Right lobe of liver (tissue), 6 donors: ENCODE measurements around the gene DCC. TPM values are rescaled to one million over a fixed set of nuclear protein-coding genes. Genes with fewer than 3 reads are reported as not detected.

Experiments used
- ATAC-seq, 4 donors: fragments of 200-7000 bp; cut with Tn5 transposase; one replicate each; pipeline ENCODE4 v1.9.1; 2020; ENCODE audit warnings: mild to moderate bottlenecking in 4 of 4, moderate library complexity in 4 of 4
- DNase-seq, 3 donors: peaks; one replicate each; pipeline ENCODE4 v3.0.0-alpha.2; 2020
- H3K27ac ChIP-seq, 3 donors: fragments of 200-600 bp; one replicate each; pipeline ENCODE4 v1.8.0; 2022
- H3K27me3 ChIP-seq, 2 donors: fragments of 200-600 bp; one replicate each; pipeline ENCODE4 v1.8.0; 2022
- H3K36me3 ChIP-seq, 4 donors: fragments of 200-600 bp; sonication (generic) in 1 of 4; one replicate each; pipeline versions ENCODE4 v1.5.1 to v1.8.0; 2017 to 2022; ENCODE audit warnings: control low read depth in 1 of 4
- H3K4me1 ChIP-seq, 4 donors: fragments of 200-600 bp; sonication (generic) in 1 of 4; one replicate each; pipeline versions ENCODE4 v1.5.1 to v1.8.0; 2017 to 2022; ENCODE audit warnings: control low read depth in 1 of 4
- H3K4me3 ChIP-seq, 3 donors: fragments of 200-600 bp; one replicate each; pipeline ENCODE4 v1.8.0; 2022
- H3K9me3 ChIP-seq, 4 donors: fragments of 200-600 bp; sonication (generic) in 1 of 4; one replicate each; pipeline versions ENCODE4 v1.5.1 to v1.8.0; 2017 to 2022; ENCODE audit warnings: control low read depth in 1 of 4
- CTCF ChIP-seq, 4 donors: fragments of 200-600 bp in 3 of 4; fragments of 450-650 bp in 1 of 4; IDR thresholded peaks; one replicate each; pipeline versions ENCODE4 v1.5.1 to v1.8.0; 2016 to 2022; ENCODE audit warnings: antibody characterized with exemption in 4 of 4, mild to moderate bottlenecking in 2 of 4
- POLR2A ChIP-seq: fragments of 450-650 bp; IDR thresholded peaks from one replicate; pipeline ENCODE4 v1.6.1; 2017; ENCODE audit warnings: antibody characterized with exemption, mild to moderate bottlenecking
- WGBS: methylation state at CpG from one replicate; pipeline ENCODE4 v1.1.6; 2018; ENCODE audit warnings: low coverage, low lambda C conversion rate; ENCODE audit not compliant: insufficient coverage; ENCODE audit errors: missing lambda C conversion rate; 5-methylcytosine and 5-hydroxymethylcytosine counted together
- intact Hi-C, 2 donors: fragments of 100-400 bp; cut with DNase I; formaldehyde crosslinking; loops; one replicate each; pipeline versions ENCODE4 v1.11.2 to v1.14.1; 2022
- total RNA-seq, 6 experiments: library from RNA; depleted of rRNA in 2 of 6; stranded (reverse); fragments of >200 nt in 2 of 6; fragmentation: NEBNext Ultra II Directional in 3 of 6; extraction: Animal tissue kit (Norgen Biotek cat#: 25700) in 3 of 6; gene quantifications; one replicate each; pipeline versions ENCODE4 v1.1.0 to v1.2.4, GENCODE V29; 2016 to 2023
- donor health status: DM: no; HTN: yes; CAD: no.
- donor health status: DM: no; HTN: no; CAD: no.
- donor health status: DM: no; HTN: no; CAD: no.
- donor health status: DM: no; HTN: yes; CAD: no.
- donor health status: DM: no; HTN: yes; CAD: no.

Gene DCC
- total RNA-seq, 6 experiments from 2014 or later, result 0.06 TPM; not detected in 5

- Histone ChIP-seq H3K4me1 (no peaks in the 10 kb centered on the region), H3K27me3 (no peaks in the 10 kb centered on the region), H3K36me3 (no peaks in the 10 kb centered on the region), H3K4me3 (no peak overlapping the region), H3K27ac (no peak overlapping the region), H3K9me3 (no peaks in the 10 kb centered on the region)
- ATAC-seq (no peak), DNase-seq (no peak)
- WGBS, result 39% methylated on average over 2 of the region's 2 CpGs
- intact Hi-C loops, result no loop called here
- no peak for TF ChIP-seq CTCF (IDR thresholded peaks at IDR 0.05)
- no peak for TF ChIP-seq POLR2A
Observed at GRCh38 chr18:53080687-53081086, 740.7 kb downstream of the DCC start.

- Histone ChIP-seq H3K36me3 (no peaks in the 10 kb centered on the region), H3K27ac (no peak overlapping the region), H3K4me1 (no peaks in the 10 kb centered on the region), H3K4me3 (no peak overlapping the region), H3K9me3 (no peaks in the 10 kb centered on the region), H3K27me3 (no peaks in the 10 kb centered on the region)
- DNase-seq (no peak), ATAC-seq (no peak)
- intact Hi-C loops, result no loop called here
- TF ChIP-seq POLR2A, result no peak
- TF ChIP-seq CTCF (IDR thresholded peaks at IDR 0.05), result no peak
- 56% methylated on average over 5 of the region's 5 CpGs for WGBS
Observed at GRCh38 chr18:53093636-53094035, 753.6 kb downstream of the DCC start.

GRCh38 chr18:53101536-53102105, 761.6 kb downstream of the DCC start:
- DNase-seq (no peak), ATAC-seq (no peak)
- Histone ChIP-seq H3K36me3 (no peaks in the 10 kb centered on the region), H3K4me1 (no peaks in the 10 kb centered on the region), H3K4me3 (no peak overlapping the region), H3K9me3 (no peaks in the 10 kb centered on the region), H3K27ac (no peak overlapping the region), H3K27me3 (no peaks in the 10 kb centered on the region)
- intact Hi-C loops, result no loop called here
- TF ChIP-seq CTCF (IDR thresholded peaks at IDR 0.05) (no peak), POLR2A (no peak)
- 40% methylated on average over 5 of the region's 5 CpGs for WGBS

- Histone ChIP-seq H3K27ac (no peak overlapping the region), H3K4me1 (no peaks in the 10 kb centered on the region), H3K27me3 (no peaks in the 10 kb centered on the region), H3K4me3 (no peak overlapping the region), H3K9me3 (no peaks in the 10 kb centered on the region), H3K36me3 (no peaks in the 10 kb centered on the region)
- WGBS, result 32% methylated on average over 3 of the region's 3 CpGs
- intact Hi-C loops, result no loop called here
- DNase-seq (no peak), ATAC-seq (no peak)
- TF ChIP-seq CTCF (IDR thresholded peaks at IDR 0.05) (no peak), POLR2A (no peak)
Observed at GRCh38 chr18:53114441-53114840, 774.4 kb downstream of the DCC start.
